Suprapubic skin (tissue), 4 donors: ENCODE data around the gene SLC22A23. TPM values are rescaled to one million over a fixed set of nuclear protein-coding genes. Genes with fewer than 3 reads are reported as not detected.

Experiments used
- DNase-seq, 2 donors: peaks; one replicate each; pipeline ENCODE4 v3.0.0-alpha.2; 2019; ENCODE audit warnings: low spot score in 2 of 2
- H3K27ac ChIP-seq: fragments of 200-600 bp; sonication (generic); one replicate; pipeline ENCODE4 v1.5.1; 2019
- H3K27me3 ChIP-seq: fragments of 200-600 bp; sonication (generic); one replicate; pipeline ENCODE4 v1.5.1; 2019
- H3K36me3 ChIP-seq: fragments of 200-600 bp; sonication (generic); one replicate; pipeline ENCODE4 v1.5.1; 2019
- H3K4me1 ChIP-seq: fragments of 200-600 bp; sonication (generic); one replicate; pipeline ENCODE4 v1.5.1; 2019
- H3K4me3 ChIP-seq: fragments of 200-600 bp; sonication (generic); one replicate; pipeline ENCODE4 v1.5.1; 2019; ENCODE audit warnings: mild to moderate bottlenecking
- H3K9me3 ChIP-seq: fragments of 200-600 bp; sonication (generic); one replicate; pipeline ENCODE4 v1.5.1; 2019
- CTCF ChIP-seq, 2 donors: fragments of 200-600 bp in 1 of 2; fragments of 450-650 bp in 1 of 2; sonication (generic) in 1 of 2; IDR thresholded peaks; one replicate each; pipeline ENCODE4 v1.5.1; 2016 to 2019; ENCODE audit warnings: antibody characterized with exemption in 2 of 2, mild to moderate bottlenecking in 1 of 2, moderate library complexity in 1 of 2
- EP300 ChIP-seq: sonication (generic); formaldehyde crosslinking; IDR thresholded peaks from one replicate; pipeline ENCODE4 v1.6.1; 2017; ENCODE audit warnings: antibody characterized with exemption
- POLR2A ChIP-seq, 2 donors: fragments of 450-650 bp; IDR thresholded peaks; one replicate each; pipeline ENCODE4 v1.6.1; 2017; ENCODE audit warnings: antibody characterized with exemption in 2 of 2, mild to moderate bottlenecking in 2 of 2, moderate library complexity in 2 of 2
- POLR2AphosphoS5 ChIP-seq, 3 donors: sonication (generic); formaldehyde crosslinking; IDR thresholded peaks; one replicate each; pipeline ENCODE4 v1.6.1; 2017; ENCODE audit warnings: antibody characterized with exemption in 3 of 3
- WGBS: methylation state at CpG from one replicate; pipeline ENCODE4 v1.1.5; 2018; 5-methylcytosine and 5-hydroxymethylcytosine counted together
- total RNA-seq, 4 donors: library from RNA; depleted of rRNA; stranded (reverse); fragments of >200 nt; gene quantifications; one replicate each; pipeline ENCODE4 v1.1.0, GENCODE V29; 2016

Gene SLC22A23
- total RNA-seq, 4 donors from 2014 or later: 38.2 to 59.8 (median 48.1) TPM

DNA sequence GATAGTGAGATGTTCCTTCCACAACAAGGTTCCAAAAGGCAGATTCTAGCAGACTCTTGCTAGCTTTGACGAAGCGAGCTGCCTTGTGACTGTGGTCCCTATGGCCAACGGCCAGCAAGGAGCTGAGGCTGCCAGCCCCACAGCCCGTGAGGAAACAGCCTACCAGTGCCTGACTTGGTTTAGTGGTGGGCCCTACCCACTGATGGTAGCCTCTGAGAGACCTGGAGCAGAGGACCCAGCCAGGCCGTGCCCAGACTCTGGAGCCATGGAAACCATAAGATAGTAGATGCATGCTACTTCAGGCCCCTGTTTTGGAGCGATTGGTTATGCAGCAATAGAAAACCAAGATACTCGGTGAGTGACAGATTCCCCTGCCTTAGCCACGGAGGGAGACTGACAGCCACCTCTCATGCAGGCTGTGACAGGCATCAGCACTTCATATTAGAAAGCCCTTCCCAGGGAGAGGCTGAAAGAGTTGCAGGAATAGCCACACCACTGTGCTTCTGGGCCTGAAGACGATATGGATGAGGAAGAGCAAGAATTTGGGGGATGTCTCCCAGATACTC is 178.9 kb downstream of the SLC22A23 start:
- Histone ChIP-seq H3K4me3 (no peak overlapping the region), H3K27ac (no peak overlapping the region), H3K4me1 (peaks cover 8% of the 10 kb centered on the region), H3K27me3 (no peaks in the 10 kb centered on the region), H3K9me3 (no peaks in the 10 kb centered on the region), H3K36me3 (peaks cover 20% of the 10 kb centered on the region)
- WGBS: 79% methylated on average over 9 of the region's 9 CpGs
- DNase-seq: peak in 1 of 2 donors; percentile 58
- no peak for TF ChIP-seq POLR2AphosphoS5 (IDR thresholded peaks at IDR 0.05)
- TF ChIP-seq CTCF (IDR thresholded peaks at IDR 0.05): no peak
- no peak for TF ChIP-seq EP300
- TF ChIP-seq POLR2A (IDR thresholded peaks at IDR 0.05): no peak

GRCh38 chr6:3277251-3277650 is 179.6 kb downstream of the SLC22A23 start:
- TF ChIP-seq POLR2A (IDR thresholded peaks at IDR 0.05) (no peak), CTCF (IDR thresholded peaks at IDR 0.05) (no peak), POLR2AphosphoS5 (IDR thresholded peaks at IDR 0.05) (no peak), EP300 (no peak)
- peak in 1 of 2 donors; percentile 65 for DNase-seq
- H3K36me3 ChIP-seq: peaks cover 22% of the 10 kb centered on the region
- H3K4me1 ChIP-seq: peaks cover 8% of the 10 kb centered on the region
- WGBS: 55% methylated on average over 9 of the region's 12 CpGs
- H3K27ac ChIP-seq: no peak overlapping the region
- H3K27me3 ChIP-seq: no peaks in the 10 kb centered on the region
- H3K9me3 ChIP-seq: no peaks in the 10 kb centered on the region
- H3K4me3 ChIP-seq: no peak overlapping the region

- peak in 1 of 2 donors; percentile 61 for DNase-seq
- H3K9me3 ChIP-seq: no peaks in the 10 kb centered on the region
- no peak for TF ChIP-seq POLR2AphosphoS5 (IDR thresholded peaks at IDR 0.05)
- TF ChIP-seq CTCF (IDR thresholded peaks at IDR 0.05): no peak
- TF ChIP-seq EP300: no peak
- no peak for TF ChIP-seq POLR2A (IDR thresholded peaks at IDR 0.05)
- H3K27me3 ChIP-seq: no peaks in the 10 kb centered on the region
- 83% methylated on average over 20 of the region's 20 CpGs for WGBS
- peaks cover 29% of the 10 kb centered on the region for H3K36me3 ChIP-seq
- peaks cover 8% of the 10 kb centered on the region for H3K4me1 ChIP-seq
- no peak overlapping the region for H3K27ac ChIP-seq
- H3K4me3 ChIP-seq: no peak overlapping the region
These were observed 180.4 kb downstream of the SLC22A23 start for GRCh38 chr6:3276174-3277167.

- peaks cover 52% of the 10 kb centered on the region for H3K36me3 ChIP-seq
- WGBS: 79% methylated on average over 9 of the region's 9 CpGs
These were observed 182.9 kb downstream of the SLC22A23 start for GRCh38 chr6:3273707-3274521.

More at GRCh38 chr6:3273707-3274521, 182.9 kb downstream of the SLC22A23 start:
- Histone ChIP-seq H3K27me3 (no peaks in the 10 kb centered on the region), H3K9me3 (no peaks in the 10 kb centered on the region), H3K4me3 (no peak overlapping the region), H3K27ac (no peak overlapping the region), H3K4me1 (peaks cover 8% of the 10 kb centered on the region)
- DNase-seq: no peak
- TF ChIP-seq POLR2A (IDR thresholded peaks at IDR 0.05) (no peak), EP300 (no peak), POLR2AphosphoS5 (IDR thresholded peaks at IDR 0.05) (no peak), CTCF (IDR thresholded peaks at IDR 0.05) (no peak)
